GM19240 (cell line): ENCODE measurements around the gene LNX2.
"Not testable (repeated sequence)": the region's sequence is repeated elsewhere in the genome, so short reads cannot be mapped to it uniquely, and the experiment has no call there.

ENCODE experiments used
- DNase-seq: peaks from one replicate; pipeline ENCODE4 v3.0.0; 2011; ENCODE audit warnings: low spot score; ENCODE audit not compliant: insufficient read length

LNX2 gene

GRCh38 chr13:27637289-27637626 lies 16.9 kb upstream of the LNX2 start:
- DNase-seq: no peak

- DNase-seq: no peak
Observed at GRCh38 chr13:27636589-27637288, 16.4 kb upstream of the LNX2 start.

- DNase-seq: no peak
Observed at GRCh38 chr13:27635266-27635665, 14.9 kb upstream of the LNX2 start.

- DNase-seq: no peak
Observed at GRCh38 chr13:27634791-27635190, 14.5 kb upstream of the LNX2 start.

GRCh38 chr13:27634231-27634630 lies 13.9 kb upstream of the LNX2 start:
- no peak for DNase-seq

- no peak for DNase-seq
Observed at GRCh38 chr13:27632648-27633047, 12.3 kb upstream of the LNX2 start.

GRCh38 chr13:27632214-27632613 lies 11.9 kb upstream of the LNX2 start:
- no peak for DNase-seq

GRCh38 chr13:27631665-27632064 lies 11.3 kb upstream of the LNX2 start:
- no peak for DNase-seq

GRCh38 chr13:27631156-27631555 lies 10.8 kb upstream of the LNX2 start:
- no peak for DNase-seq

GRCh38 chr13:27628766-27629165 lies 8.4 kb upstream of the LNX2 start:
- not testable (repeated sequence) for DNase-seq

GRCh38 chr13:27628081-27628480 lies 7.8 kb upstream of the LNX2 start:
- no peak for DNase-seq

- no peak for DNase-seq
Observed at GRCh38 chr13:27627380-27627779, 7.1 kb upstream of the LNX2 start.

GRCh38 chr13:27625839-27626238 lies 5.5 kb upstream of the LNX2 start:
- DNase-seq: no peak

GRCh38 chr13:27624071-27624470 lies 3.7 kb upstream of the LNX2 start:
- DNase-seq: no peak

GRCh38 chr13:27622881-27623280 lies 2.6 kb upstream of the LNX2 start:
- DNase-seq: no peak

GRCh38 chr13:27622102-27622820 lies 1.9 kb upstream of the LNX2 start:
- no peak for DNase-seq

GRCh38 chr13:27621366-27622101 lies 1.2 kb upstream of the LNX2 start, which contains the start of gene POLR1D:
TSS of gene POLR1D (plus strand) at chr13:27621892. CDS start at chr13:27621984, 92 bp downstream.
- peak; percentile 49 for DNase-seq

GRCh38 chr13:27621116-27621365 lies 712 bp upstream of the LNX2 start:
- no peak for DNase-seq

- peak; percentile 9 for DNase-seq
Observed at GRCh38 chr13:27619728-27620376, 477 bp downstream of the LNX2 start.

GRCh38 chr13:27619093-27619727 lies 1.1 kb downstream of the LNX2 start:
- DNase-seq: no peak

GRCh38 chr13:27617881-27618321 lies 2.4 kb downstream of the LNX2 start:
- DNase-seq: no peak

GRCh38 chr13:27613628-27614027 lies 6.7 kb downstream of the LNX2 start:
- no peak for DNase-seq
